Measurements from ENCODE around the gene GPC6.

DNA sequence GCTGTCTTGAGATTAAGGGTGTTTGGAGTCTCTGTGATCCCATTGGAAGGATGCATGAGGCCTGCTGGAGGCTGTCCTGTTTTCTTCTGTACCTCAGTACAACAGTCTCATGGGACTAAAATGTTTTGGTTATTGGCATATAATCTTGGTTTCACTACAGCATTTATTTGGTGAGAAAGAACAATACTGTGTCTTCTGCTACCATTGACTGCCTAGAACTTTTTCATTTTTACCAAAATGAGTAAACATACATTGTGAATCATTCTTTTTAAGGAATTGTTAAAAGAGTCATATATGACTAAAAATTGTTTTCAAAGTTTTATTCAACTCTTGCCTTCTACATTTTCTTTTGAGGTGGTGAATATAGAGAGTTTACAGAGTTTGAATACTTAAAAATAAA lies 459.8 kb downstream of the GPC6 start:
- TF ChIP-seq, protein P1, sequence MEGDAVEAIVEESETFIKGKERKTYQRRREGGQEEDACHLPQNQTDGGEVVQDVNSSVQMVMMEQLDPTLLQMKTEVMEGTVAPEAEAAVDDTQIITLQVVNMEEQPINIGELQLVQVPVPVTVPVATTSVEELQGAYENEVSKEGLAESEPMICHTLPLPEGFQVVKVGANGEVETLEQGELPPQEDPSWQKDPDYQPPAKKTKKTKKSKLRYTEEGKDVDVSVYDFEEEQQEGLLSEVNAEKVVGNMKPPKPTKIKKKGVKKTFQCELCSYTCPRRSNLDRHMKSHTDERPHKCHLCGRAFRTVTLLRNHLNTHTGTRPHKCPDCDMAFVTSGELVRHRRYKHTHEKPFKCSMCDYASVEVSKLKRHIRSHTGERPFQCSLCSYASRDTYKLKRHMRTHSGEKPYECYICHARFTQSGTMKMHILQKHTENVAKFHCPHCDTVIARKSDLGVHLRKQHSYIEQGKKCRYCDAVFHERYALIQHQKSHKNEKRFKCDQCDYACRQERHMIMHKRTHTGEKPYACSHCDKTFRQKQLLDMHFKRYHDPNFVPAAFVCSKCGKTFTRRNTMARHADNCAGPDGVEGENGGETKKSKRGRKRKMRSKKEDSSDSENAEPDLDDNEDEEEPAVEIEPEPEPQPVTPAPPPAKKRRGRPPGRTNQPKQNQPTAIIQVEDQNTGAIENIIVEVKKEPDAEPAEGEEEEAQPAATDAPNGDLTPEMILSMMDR (optimal IDR thresholded peaks at IDR 0.05 in 1 of 3, IDR thresholded peaks at IDR 0.05 in 1 of 3, conservative IDR thresholded peaks at IDR 0.05 in 1 of 3; ENCODE audit: extremely low read depth in 1 of 3, insufficient read depth in 2 of 3, low read length in 3 of 3): no peak
- TF ChIP-seq EZH2 (IDR thresholded peaks at IDR 0.05; ENCODE audit: low read length): no peak

Measured in keratinocyte (primary cell).